NCI-H460 (cell line): ENCODE measurements around the gene SLITRK1. TPM values are rescaled to one million over a fixed set of nuclear protein-coding genes. Genes with fewer than 3 reads are reported as not detected.
A peak's percentile ranks its signal among the peaks of the same experiment; 100 is the strongest.

Experiments used
- DNase-seq: peaks from one replicate; pipeline ENCODE4 v3.0.0-alpha.2; 2016; ENCODE audit warnings: low read depth; ENCODE audit errors: extremely low read depth
- polyA plus RNA-seq: library from polyadenylated mRNA; depleted of rRNA; stranded (reverse); fragments of >200 nt; gene quantifications from 2 replicates; pipeline ENCODE4 v1.2.3, GENCODE V29; 2014; cell fraction: nucleus; rRNA removed
- total RNA-seq: library from RNA; depleted of rRNA; stranded (reverse); fragments of >200 nt; shearing (Covaris generic); gene quantifications from 2 replicates; pipeline ENCODE4 v1.2.3, GENCODE V29; 2014; rRNA removed

SLITRK1 gene
- total RNA-seq: not detected in 2 replicates
- polyA plus RNA-seq: not detected in 2 replicates

- DNase-seq: peak; percentile 12
Measured at GRCh38 chr13:83881917-83882605, at the start of gene SLITRK1. SLITRK1 (minus strand) TSS chr13:83882474; CDS start chr13:83881507, 967 bp downstream.

GRCh38 chr13:83929157-83929556, 46.9 kb upstream of the SLITRK1 start:
- no peak for DNase-seq

GRCh38 chr13:83919775-83920174, 37.5 kb upstream of the SLITRK1 start:
- DNase-seq: no peak

GRCh38 chr13:83914368-83914767, 32.1 kb upstream of the SLITRK1 start:
- DNase-seq: no peak

- DNase-seq: no peak
Measured at GRCh38 chr13:83907196-83907989, 25.1 kb upstream of the SLITRK1 start.

GRCh38 chr13:83906240-83906820, 24.1 kb upstream of the SLITRK1 start:
- no peak for DNase-seq

GRCh38 chr13:83905641-83906040, 23.4 kb upstream of the SLITRK1 start:
- no peak for DNase-seq

- no peak for DNase-seq
Measured at GRCh38 chr13:83895994-83896580, 13.8 kb upstream of the SLITRK1 start.

GRCh38 chr13:83890358-83890757, 8.1 kb upstream of the SLITRK1 start:
- DNase-seq: no peak

GRCh38 chr13:83884141-83884540, 1.9 kb upstream of the SLITRK1 start:
- no peak for DNase-seq

GRCh38 chr13:83883061-83883523, 818 bp upstream of the SLITRK1 start:
- DNase-seq: no peak

GRCh38 chr13:83882606-83882959, 309 bp upstream of the SLITRK1 start:
- DNase-seq: no peak

- no peak for DNase-seq
Measured at GRCh38 chr13:83881140-83881684, 1.1 kb downstream of the SLITRK1 start.

- DNase-seq: no peak
Measured at GRCh38 chr13:83880275-83881139, 1.8 kb downstream of the SLITRK1 start.

GRCh38 chr13:83879431-83880171, 2.7 kb downstream of the SLITRK1 start:
- no peak for DNase-seq

GRCh38 chr13:83878691-83879430, 3.4 kb downstream of the SLITRK1 start:
- DNase-seq: no peak

- no peak for DNase-seq
Measured at GRCh38 chr13:83877651-83878355, 4.5 kb downstream of the SLITRK1 start.

GRCh38 chr13:83876546-83876945, 5.7 kb downstream of the SLITRK1 start:
- DNase-seq: no peak
